HepG2 (cell line): ENCODE data around the gene CGNL1. TPM values are rescaled to one million over a fixed set of nuclear protein-coding genes. Genes with fewer than 3 reads are reported as not detected.

Source experiments
- DR1 ChIP-seq: sonication (generic); formaldehyde crosslinking; IDR thresholded peaks from 2 replicates; pipeline ENCODE4 v1.8.0; 2021; ENCODE audit warnings: mild to moderate bottlenecking, missing genetic modification reagents, inconsistent platforms
- IRX3 ChIP-seq: sonication (generic); formaldehyde crosslinking; IDR thresholded peaks from 2 replicates; pipeline ENCODE4 v1.8.1; 2023; ENCODE audit warnings: mild to moderate bottlenecking, low read depth, missing genetic modification reagents, borderline replicate concordance
- KMT2B ChIP-seq: IDR thresholded peaks from 2 replicates; pipeline ENCODE4 v1.6.1; 2016; ENCODE audit warnings: missing genetic modification reagents, missing compliant biosample characterization
- MAFK ChIP-seq, 2 experiments: IDR thresholded peaks in 1 of 2; conservative IDR thresholded peaks in 1 of 2; 2 replicates each; pipeline ENCODE4 v1.6.1; 2011; ENCODE audit warnings: improper control_type of control experiment in 2 of 2, low read length in 2 of 2
- PPARG ChIP-seq: conservative IDR thresholded peaks from 2 replicates; pipeline ENCODE4 v1.6.1; 2016; ENCODE audit warnings: missing biosample characterization, missing genetic modification reagents
- ZFP1 ChIP-seq: IDR thresholded peaks from 2 replicates; pipeline ENCODE4 v1.6.1; 2016
- ZNF180 ChIP-seq: sonication (generic); formaldehyde crosslinking; IDR thresholded peaks from 2 replicates; pipeline ENCODE4 v1.4.0; 2020; ENCODE audit warnings: low read depth, missing genetic modification reagents, borderline replicate concordance
- ZNF3 ChIP-seq: IDR thresholded peaks from 2 replicates; pipeline ENCODE4 v1.7.0; 2017; ENCODE audit warnings: inconsistent platforms
- ZNF317 ChIP-seq: sonication (generic); formaldehyde crosslinking; IDR thresholded peaks from 2 replicates; pipeline ENCODE4 v1.5.0; 2020; ENCODE audit warnings: mild to moderate bottlenecking, missing genetic modification reagents
- ZNF460 ChIP-seq: sonication (generic); formaldehyde crosslinking; IDR thresholded peaks from 2 replicates; pipeline ENCODE4 v1.5.1; 2020; ENCODE audit warnings: missing genetic modification reagents, mild to moderate bottlenecking, borderline replicate concordance
- ZNF558 ChIP-seq: sonication (generic); formaldehyde crosslinking; IDR thresholded peaks from 2 replicates; pipeline ENCODE4 v1.9.0; 2022; ENCODE audit warnings: mild to moderate bottlenecking, missing genetic modification reagents, borderline replicate concordance
- ZNF792 ChIP-seq: IDR thresholded peaks from 2 replicates; pipeline ENCODE4 v1.6.1; 2016
- ZNF83 ChIP-seq: sonication (generic); formaldehyde crosslinking; IDR thresholded peaks from 2 replicates; pipeline ENCODE4 v1.4.0; 2020; ENCODE audit warnings: missing genetic modification reagents, mild to moderate bottlenecking, borderline replicate concordance
- polyA plus RNA-seq, 8 experiments: library from polyadenylated mRNA; depleted of rRNA in 3 of 8; stranded (reverse) in 7 of 8; unstranded in 1 of 8; fragments of >200 nt; fragmentation: Illumina TruSeq in 4 of 8; extraction: Trizol in 4 of 8; gene quantifications; 2 replicates each; pipeline versions ENCODE4 v1.2.1 to v1.2.3, GENCODE V29; 2011 to 2016; ENCODE audit warnings: low read depth in 4 of 8, missing spikeins in 1 of 8, mixed read lengths in 1 of 8; ENCODE audit not compliant: insufficient read depth in 1 of 8
- total RNA-seq, 5 experiments: library from RNA; depleted of rRNA; stranded (reverse); fragments of >200 nt; fragmentation: Illumina TruSeq; extraction: Trizol; gene quantifications; 2 replicates each; pipeline ENCODE4 v1.2.3, GENCODE V29; 2016; ENCODE audit warnings: low read depth in 1 of 5
- TF ChIP-seq, protein P1 (sequence below): IDR thresholded peaks from 2 replicates; pipeline ENCODE4 v1.4.0; 2020; ENCODE audit warnings: mild to moderate bottlenecking, missing genetic modification reagents
- TF ChIP-seq, protein P2 (sequence below), 2 experiments: sonication (generic) in 1 of 2; formaldehyde crosslinking in 1 of 2; IDR thresholded peaks; 2 replicates each; pipeline versions ENCODE4 v1.5.1 to v1.6.1; 2011 to 2020; ENCODE audit warnings: borderline replicate concordance in 1 of 2, low read depth in 1 of 2, low read length in 1 of 2, mild to moderate bottlenecking in 1 of 2, missing genetic modification reagents in 1 of 2, moderate library complexity in 1 of 2
- TF ChIP-seq, protein P3 (sequence below): sonication (generic); formaldehyde crosslinking; IDR thresholded peaks from 2 replicates; pipeline ENCODE4 v1.5.0; 2020; ENCODE audit warnings: missing genetic modification reagents, mild to moderate bottlenecking, borderline replicate concordance
- TF ChIP-seq, protein P4 (sequence below): sonication (generic); formaldehyde crosslinking; conservative IDR thresholded peaks from 2 replicates; pipeline ENCODE4 v1.8.0; 2022; ENCODE audit warnings: mild to moderate bottlenecking, moderate library complexity, missing genetic modification reagents

CGNL1 gene
- total and polyA plus RNA-seq, 2 of the 13 experiments (the other 11 are each of a cell fraction or from before 2014, with no cell fraction given), result 5.6 to 15.6 TPM

DNA sequence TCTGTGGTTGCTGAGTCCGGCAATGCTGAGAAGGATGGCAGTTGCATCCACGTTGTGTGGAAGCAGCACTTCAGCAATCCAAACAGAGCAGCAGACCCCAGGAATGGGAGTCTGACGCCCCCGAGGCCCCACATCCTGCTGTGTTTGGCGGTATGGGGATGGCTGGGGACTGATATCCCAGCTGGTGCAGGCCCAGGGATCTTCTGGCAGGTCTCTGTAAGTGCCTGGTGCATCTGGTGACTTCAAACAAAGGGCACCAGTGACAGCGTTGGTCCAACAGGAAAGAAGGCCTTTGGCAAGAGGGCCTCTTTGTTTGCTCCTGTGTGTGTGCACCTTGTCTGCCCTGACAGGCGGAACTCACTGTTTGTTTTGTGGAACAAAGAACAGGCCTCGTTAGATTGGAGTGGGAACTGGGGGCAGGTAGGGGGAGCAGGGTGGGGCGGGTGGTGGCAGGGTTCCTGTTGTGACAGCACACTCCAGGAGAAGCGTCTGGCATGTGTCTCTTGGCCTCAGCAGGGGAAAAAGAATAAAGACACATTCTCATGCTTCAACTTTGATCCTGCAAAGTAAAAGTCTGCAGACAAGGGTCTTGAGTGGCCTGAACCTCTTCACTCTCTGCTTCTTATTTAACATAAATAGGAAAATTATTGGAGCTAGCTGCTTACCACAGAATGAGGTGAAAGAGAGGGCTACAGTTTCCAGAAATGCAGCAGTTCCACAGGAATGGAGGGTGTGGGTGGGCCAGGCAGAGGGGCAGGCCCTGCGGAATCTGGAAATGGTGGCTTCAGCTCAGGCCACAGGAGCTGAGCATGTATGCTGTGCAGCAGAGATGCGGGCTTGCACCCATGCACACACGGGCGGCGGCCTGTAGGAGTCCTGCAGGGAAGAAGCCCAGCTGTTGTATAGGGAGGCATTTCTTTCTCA is 120.9 kb downstream of the CGNL1 start (continued):
- TF ChIP-seq, protein P1, sequence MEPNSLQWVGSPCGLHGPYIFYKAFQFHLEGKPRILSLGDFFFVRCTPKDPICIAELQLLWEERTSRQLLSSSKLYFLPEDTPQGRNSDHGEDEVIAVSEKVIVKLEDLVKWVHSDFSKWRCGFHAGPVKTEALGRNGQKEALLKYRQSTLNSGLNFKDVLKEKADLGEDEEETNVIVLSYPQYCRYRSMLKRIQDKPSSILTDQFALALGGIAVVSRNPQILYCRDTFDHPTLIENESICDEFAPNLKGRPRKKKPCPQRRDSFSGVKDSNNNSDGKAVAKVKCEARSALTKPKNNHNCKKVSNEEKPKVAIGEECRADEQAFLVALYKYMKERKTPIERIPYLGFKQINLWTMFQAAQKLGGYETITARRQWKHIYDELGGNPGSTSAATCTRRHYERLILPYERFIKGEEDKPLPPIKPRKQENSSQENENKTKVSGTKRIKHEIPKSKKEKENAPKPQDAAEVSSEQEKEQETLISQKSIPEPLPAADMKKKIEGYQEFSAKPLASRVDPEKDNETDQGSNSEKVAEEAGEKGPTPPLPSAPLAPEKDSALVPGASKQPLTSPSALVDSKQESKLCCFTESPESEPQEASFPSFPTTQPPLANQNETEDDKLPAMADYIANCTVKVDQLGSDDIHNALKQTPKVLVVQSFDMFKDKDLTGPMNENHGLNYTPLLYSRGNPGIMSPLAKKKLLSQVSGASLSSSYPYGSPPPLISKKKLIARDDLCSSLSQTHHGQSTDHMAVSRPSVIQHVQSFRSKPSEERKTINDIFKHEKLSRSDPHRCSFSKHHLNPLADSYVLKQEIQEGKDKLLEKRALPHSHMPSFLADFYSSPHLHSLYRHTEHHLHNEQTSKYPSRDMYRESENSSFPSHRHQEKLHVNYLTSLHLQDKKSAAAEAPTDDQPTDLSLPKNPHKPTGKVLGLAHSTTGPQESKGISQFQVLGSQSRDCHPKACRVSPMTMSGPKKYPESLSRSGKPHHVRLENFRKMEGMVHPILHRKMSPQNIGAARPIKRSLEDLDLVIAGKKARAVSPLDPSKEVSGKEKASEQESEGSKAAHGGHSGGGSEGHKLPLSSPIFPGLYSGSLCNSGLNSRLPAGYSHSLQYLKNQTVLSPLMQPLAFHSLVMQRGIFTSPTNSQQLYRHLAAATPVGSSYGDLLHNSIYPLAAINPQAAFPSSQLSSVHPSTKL (CRISPR knock-in tag), result peak; percentile 93
- TF ChIP-seq ZNF317 (CRISPR knock-in tag) (0 out of 2 replicates have a peak, but pooled peaks have one; percentile 49), ZNF460 (CRISPR knock-in tag) (no peak), DR1 (CRISPR knock-in tag) (no peak), ZNF558 (CRISPR knock-in tag) (no peak; the same call in 1 of the 2 replicates), ZNF83 (CRISPR knock-in tag) (no peak), KMT2B (CRISPR knock-in tag) (peak; percentile 70), MAFK (conservative IDR thresholded peaks at IDR 0.05 in 1 of 2, IDR thresholded peaks at IDR 0.05 in 1 of 2; ENCODE audit: low read length in 2 of 2) (no peak), PPARG (CRISPR knock-in tag) (peak; percentile 78; the same call in 1 of the 2 replicates), ZNF3 (0 out of 2 replicates have a peak, but pooled peaks have one; percentile 16), IRX3 (CRISPR knock-in tag) (0 out of 2 replicates have a peak, but pooled peaks have one; percentile 34), ZFP1 (CRISPR knock-in tag) (peak; percentile 75), ZNF792 (peak; percentile 87; the same call in 1 of the 2 replicates), ZNF180 (no peak)
- TF ChIP-seq, protein P2, sequence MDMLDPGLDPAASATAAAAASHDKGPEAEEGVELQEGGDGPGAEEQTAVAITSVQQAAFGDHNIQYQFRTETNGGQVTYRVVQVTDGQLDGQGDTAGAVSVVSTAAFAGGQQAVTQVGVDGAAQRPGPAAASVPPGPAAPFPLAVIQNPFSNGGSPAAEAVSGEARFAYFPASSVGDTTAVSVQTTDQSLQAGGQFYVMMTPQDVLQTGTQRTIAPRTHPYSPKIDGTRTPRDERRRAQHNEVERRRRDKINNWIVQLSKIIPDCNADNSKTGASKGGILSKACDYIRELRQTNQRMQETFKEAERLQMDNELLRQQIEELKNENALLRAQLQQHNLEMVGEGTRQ (IDR thresholded peaks at IDR 0.05; ENCODE audit: low read depth, low read length), result no peak
- TF ChIP-seq, protein P2 (CRISPR knock-in tag; IDR thresholded peaks at IDR 0.05; ENCODE audit: borderline replicate concordance), result no peak
- TF ChIP-seq, protein P3, sequence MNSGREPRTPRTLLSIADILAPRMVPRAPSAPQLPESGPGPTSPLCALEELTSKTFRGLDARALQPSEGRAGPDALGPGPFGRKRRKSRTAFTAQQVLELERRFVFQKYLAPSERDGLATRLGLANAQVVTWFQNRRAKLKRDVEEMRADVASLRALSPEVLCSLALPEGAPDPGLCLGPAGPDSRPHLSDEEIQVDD (CRISPR knock-in tag), result no peak
- TF ChIP-seq, protein P4, sequence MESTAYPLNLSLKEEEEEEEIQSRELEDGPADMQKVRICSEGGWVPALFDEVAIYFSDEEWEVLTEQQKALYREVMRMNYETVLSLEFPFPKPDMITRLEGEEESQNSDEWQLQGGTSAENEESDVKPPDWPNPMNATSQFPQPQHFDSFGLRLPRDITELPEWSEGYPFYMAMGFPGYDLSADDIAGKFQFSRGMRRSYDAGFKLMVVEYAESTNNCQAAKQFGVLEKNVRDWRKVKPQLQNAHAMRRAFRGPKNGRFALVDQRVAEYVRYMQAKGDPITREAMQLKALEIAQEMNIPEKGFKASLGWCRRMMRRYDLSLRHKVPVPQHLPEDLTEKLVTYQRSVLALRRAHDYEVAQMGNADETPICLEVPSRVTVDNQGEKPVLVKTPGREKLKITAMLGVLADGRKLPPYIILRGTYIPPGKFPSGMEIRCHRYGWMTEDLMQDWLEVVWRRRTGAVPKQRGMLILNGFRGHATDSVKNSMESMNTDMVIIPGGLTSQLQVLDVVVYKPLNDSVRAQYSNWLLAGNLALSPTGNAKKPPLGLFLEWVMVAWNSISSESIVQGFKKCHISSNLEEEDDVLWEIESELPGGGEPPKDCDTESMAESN, result 0 out of 2 replicates have a peak, but pooled peaks have one; percentile 56
